Activated naive CD4-positive, alpha-beta T cell treated with anti-CD3 and anti-CD28 coated beads for 36 hours (primary cell): ENCODE data around the gene VWA8. TPM values are rescaled to one million over a fixed set of nuclear protein-coding genes. Genes with fewer than 3 reads are reported as not detected.

ENCODE experiments used
- microRNA-seq: library from miRNA; unstranded; fragments of <30 nt; microRNA quantifications from one replicate; pipeline ENCODE4 v1.2.0, GENCODE V29; 2022; ENCODE audit warnings: borderline microRNAs expressed, borderline replicate concordance
- total RNA-seq, 2 experiments: library from RNA; stranded (reverse); gene quantifications; one replicate each; pipeline ENCODE4 v1.2.3, GENCODE V29; 2021

The VWA8 gene
- total RNA-seq, 2 experiments from 2014 or later, result 21.2 to 21.5 TPM

Small RNAs within 50 kb of the gene (microRNA-seq; reads per million reads assigned to microRNA genes)
- 1.6 reads per million for gene MIR5006

Other genes starting within 250 kb of the VWA8 start
- gene DGKH, start 87.5 kb upstream of the VWA8 start, total RNA-seq, result 10 to 100 TPM; 12.6 to 13.7 TPM